CD4-positive, alpha-beta T cell treated with Interleukin-17A for 4 hours (primary cell): ENCODE data around the gene ADAM10.
"Not testable (repeated sequence)": the region's sequence is repeated elsewhere in the genome, so short reads cannot be mapped to it uniquely, and the experiment has no call there.

Experiments used
- DNase-seq: peaks from one replicate; pipeline ENCODE4 v3.0.0-alpha.2; 2020; ENCODE audit warnings: mixed read lengths

ADAM10 gene

GRCh38 chr15:58605931-58606530 is 143.5 kb downstream of the ADAM10 start:
- DNase-seq: no peak

DNA sequence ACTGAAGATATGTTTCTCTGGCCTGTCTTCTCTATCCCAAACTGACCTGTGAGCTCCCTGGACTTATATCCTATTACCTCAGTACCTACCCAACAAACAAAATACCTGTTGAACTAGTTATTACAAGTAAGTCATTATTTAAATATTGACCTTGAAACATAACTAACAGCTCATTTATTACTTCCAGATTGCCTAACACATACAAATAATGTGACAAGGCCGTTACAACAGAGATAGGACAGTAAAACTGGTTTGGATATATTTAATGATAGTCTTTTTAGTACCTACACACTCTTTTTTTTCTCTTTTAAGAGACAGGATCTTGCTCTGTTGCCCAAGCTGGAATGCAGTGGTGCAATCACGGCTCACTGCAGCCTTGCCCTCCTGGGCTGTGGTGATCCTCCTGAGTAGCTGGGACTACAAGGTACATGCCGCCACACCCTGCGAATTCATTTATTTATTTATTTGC is 145.0 kb downstream of the ADAM10 start:
- DNase-seq: no peak

GRCh38 chr15:58603927-58604326 is 145.6 kb downstream of the ADAM10 start:
- DNase-seq: not testable (repeated sequence)

- no peak for DNase-seq
Measured at GRCh38 chr15:58602823-58603222, 146.7 kb downstream of the ADAM10 start.

DNA sequence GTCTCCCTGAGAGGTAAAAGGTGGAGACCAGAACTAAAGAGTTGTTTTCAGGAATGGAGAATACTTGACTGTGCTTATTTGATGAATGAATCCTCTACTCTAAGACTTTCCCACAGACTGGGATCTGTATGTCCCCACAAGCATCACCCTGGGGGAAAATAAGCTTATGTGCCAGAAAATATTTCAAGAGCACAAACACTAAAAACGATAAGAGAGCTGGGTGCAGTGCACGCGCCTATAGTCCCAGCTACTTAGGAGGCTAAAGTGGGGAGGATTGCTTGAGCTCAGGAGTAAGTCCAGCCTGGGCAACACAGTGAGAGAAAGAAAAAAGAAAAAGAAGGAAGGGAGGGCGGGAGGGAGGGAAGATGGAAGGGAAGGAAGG is 150.7 kb downstream of the ADAM10 start:
- DNase-seq: no peak

DNA sequence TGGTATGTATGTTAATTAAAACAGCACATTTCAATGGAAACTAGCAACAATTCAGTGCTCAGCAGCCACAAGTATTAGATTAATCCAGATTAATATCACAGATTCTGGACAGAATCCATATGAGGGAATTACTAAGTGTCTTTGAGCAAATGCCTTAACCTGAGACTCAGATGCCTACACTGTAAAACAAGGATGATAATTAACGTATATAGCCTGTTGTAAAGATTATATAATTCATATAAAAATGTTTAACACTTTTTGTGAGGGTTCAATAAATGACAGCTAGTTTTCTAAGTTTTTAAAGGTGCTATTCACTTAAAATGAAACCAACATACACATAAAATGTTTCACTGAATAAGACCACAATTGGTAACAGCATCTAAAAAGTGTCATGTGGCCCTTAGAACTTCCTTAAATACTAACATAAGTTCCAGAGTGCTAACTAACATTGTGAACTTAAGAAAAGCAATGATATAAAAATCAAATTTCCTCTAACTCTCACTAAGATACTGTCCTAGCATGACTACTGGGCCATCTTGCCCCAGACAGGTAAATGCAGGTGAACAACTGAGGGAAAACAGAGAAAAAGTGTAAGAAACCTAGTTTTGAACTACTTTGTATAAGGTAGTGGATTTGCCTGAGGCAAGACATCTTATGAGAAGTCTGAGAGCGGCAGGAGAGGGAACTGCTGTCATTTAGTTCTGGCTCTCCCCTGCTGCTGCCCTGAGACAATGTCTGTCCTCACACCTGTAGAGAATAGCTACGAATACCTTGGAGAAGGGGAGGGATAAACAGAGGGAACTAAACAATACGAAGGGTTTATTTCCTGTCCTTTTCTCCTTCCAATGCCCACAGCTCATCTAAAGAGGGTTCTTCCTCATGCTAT is 151.3 kb downstream of the ADAM10 start:
- DNase-seq: no peak

GRCh38 chr15:58595516-58596263 is 153.8 kb downstream of the ADAM10 start:
- no peak for DNase-seq

DNA sequence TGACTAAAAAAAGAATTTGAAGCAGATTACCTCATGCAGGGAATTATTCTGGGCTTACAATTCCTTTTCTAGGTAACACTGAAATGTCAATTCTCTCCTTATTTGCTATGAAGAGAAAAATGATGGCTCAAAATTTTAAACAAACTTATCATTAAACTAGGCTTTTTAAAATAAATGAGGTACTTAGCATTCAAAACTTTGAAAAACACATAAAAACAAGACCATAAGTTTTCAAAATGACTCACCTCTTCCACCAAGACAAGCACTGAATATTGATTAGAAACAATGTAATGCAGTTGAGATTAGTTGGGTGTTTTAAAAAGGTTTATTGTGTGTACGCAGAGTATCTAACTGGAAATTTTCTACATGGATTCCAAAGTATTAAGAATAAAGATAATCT is 154.6 kb downstream of the ADAM10 start:
- DNase-seq: no peak

DNA sequence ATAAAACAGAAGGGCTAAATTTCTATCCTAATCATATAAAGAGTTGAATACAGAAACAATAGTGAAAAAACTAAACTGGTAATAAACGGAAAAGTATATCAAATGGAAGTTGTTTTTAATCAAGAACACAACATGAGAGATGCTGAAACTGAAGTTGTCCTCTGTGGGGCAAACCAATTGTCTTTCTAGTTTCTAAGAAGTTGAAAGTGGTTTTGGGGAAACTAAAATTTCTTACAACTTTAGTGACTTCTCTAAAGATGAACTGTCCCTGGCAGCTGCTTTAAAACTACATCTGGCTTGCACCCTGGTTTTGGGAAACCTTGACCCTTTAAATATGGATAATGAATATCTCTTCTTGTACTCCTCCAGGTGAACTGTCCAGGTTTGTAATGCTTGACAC is 155.6 kb downstream of the ADAM10 start:
- DNase-seq: no peak

DNA sequence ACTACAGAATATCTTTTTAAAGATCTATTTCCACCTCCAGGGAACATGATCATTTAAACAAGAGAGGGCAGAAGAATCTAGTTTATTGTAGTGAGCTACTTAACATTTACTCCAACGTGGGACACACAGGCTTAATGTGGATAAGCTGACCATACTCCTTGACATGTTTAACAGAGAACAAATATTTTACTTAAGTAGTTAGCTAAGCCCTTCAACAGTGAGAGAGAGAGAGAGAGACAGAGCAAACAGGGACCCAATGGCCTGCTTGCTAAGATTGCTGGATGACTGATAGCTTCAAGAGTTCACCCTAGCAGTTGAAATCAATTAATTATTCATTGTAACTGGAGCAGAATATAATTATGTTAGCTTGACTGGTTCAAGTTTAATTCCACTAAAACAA is 158.6 kb downstream of the ADAM10 start:
- no peak for DNase-seq

GRCh38 chr15:58590236-58590635 is 159.3 kb downstream of the ADAM10 start:
- no peak for DNase-seq

DNA sequence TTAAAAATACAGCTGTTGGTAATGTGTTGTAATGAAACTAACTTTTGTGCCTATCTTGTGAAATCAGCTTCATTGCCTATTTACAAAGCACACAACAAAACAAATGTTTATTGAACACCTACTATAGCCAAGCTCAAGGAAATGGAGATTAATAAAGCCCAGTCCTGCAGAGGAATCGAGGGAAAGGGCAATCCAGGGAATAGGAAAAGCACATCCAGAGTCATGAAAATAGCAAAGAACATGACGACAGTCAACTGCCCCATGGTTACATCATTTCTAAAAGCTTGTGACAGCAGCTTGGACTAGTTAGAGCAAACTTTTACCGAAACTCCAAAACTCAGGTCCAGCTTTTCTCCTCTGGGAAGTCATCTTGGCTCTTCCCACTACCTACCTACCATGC is 160.5 kb downstream of the ADAM10 start:
- DNase-seq: no peak

GRCh38 chr15:58588096-58588495 is 161.4 kb downstream of the ADAM10 start:
- no peak for DNase-seq

- no peak for DNase-seq
Measured at GRCh38 chr15:58587486-58587885, 162.0 kb downstream of the ADAM10 start.

- no peak for DNase-seq
Measured at GRCh38 chr15:58585693-58586443, 163.6 kb downstream of the ADAM10 start.

DNA sequence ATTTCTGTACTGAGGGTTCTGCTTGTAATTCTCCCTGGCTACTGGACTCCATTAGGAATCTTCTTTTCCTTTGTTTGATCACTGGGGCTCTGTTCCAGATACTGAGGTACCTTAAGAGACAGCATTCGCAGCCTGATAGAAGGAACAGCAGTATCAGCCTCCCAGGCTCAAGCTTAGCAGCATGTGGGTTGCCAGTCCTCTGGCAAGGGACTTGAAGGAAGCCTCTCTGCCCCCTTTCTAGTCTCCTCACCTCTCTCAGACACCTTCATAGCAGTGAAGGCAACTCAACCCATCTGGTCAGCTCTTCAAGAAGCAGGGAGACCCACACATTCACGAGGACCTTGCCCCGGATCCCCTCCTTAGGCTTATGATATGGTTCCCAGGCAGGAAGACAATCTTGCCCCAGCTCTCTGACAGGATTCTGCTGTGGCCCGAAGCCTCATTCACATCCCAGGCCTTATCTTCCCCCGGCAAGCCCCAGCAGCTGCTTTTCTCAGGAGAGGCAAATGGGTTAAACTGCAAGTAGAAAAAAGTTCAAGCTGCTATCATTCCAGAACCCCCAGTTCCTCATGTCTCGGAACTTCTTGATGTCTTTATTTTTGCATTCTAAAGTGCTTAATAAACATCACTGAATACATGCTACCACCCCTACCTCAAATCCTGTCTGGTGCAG is 164.6 kb downstream of the ADAM10 start:
- DNase-seq: no peak

- DNase-seq: no peak
Measured at GRCh38 chr15:58583171-58583908, 166.2 kb downstream of the ADAM10 start.

DNA sequence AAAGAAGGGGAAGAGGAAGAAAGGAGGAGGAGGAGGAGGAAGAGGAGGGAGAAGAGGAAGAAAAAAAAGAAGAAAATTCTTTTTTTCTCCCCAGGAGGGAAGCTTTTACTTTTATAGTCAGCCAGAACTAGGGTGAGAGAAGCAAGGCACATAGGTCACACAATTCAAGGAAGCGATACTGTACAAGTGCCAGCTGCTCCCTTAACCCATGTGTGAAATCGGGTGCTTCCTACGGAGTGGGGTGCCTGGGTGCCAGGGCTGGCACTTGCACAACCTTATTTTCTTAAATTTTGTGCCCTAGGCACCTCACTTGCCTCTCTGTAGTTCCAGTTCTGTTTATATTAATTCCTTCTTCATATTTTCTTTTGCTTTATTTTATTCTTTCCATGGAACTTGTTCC is 167.3 kb downstream of the ADAM10 start:
- DNase-seq: no peak

GRCh38 chr15:58576657-58577056 is 172.8 kb downstream of the ADAM10 start:
- DNase-seq: no peak

DNA sequence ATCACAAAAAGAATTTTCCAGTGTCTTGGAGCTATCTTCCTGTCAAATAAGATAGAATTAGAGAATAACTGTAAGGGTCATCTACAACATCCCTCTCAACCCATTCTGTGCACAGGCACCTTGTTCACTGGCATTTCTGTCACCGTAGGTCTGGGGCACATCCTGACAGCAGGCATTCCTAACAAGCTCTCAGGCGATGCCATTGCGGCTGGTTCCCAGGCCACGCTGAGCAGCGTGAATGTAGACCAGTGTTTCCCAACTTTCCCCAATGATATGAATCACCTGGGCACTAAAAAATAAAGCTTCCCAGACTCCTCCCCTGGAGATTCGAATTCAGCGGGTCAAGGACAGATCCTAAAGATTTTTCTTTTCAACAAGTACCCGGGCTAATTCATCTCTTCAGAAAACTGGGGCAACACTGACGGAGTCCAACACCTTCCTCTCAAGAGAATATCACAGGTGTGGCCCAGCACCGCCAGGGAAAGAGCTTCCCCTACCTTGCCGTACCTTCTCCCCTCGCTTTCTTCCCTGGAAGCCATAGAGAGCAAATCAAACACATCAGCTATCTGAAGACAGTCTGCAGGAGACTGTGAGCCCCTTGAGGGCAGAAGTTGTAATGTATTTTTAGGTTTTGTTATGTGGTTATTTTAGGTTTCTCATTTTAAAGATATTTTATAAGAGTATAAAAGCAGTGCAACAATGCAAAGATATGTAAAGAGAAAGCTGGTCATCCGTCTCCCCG is 174.3 kb downstream of the ADAM10 start:
- DNase-seq: no peak

DNA sequence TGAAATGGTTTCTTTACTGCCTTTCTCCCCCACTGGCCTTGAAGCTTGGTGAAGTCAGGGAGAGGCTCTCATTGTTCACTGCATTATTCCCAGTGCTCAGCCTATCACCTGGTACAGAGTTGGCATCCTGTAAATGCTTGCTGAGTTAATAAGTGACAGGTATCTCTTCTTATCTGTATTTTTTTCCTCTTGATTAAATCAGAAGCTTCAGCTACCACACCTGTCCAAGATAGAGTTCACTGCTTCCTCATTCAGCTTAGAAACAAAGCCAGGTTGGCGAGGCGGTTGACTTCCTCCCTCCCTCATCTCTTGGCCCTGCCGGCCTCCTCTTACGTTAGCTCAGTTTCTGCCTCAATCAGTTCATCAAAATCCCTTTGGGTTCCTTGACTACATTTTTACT is 174.9 kb downstream of the ADAM10 start:
- no peak for DNase-seq
